CD4-positive, alpha-beta T cell (primary cell): ENCODE data around the gene WARS2. TPM values are rescaled to one million over a fixed set of nuclear protein-coding genes. Genes with fewer than 3 reads are reported as not detected.

Experiments used
- ATAC-seq: fragments of 200-7000 bp; cut with Tn5 transposase; one replicate; pipeline ENCODE4 v1.10.0; 2022; ENCODE audit warnings: mild to moderate bottlenecking; ENCODE audit not compliant: poor library complexity
- CTCF ChIA-PET: fragments of 350-600 bp; sonication (Branson Sonifier 250); formaldehyde crosslinking; loops from one replicate; lab custom pipeline; 2021; ENCODE audit warnings: antibody characterized with exemption, inconsistent platforms; lab: Charles Lee
- POLR2A ChIA-PET: fragments of 350-600 bp; sonication (Branson Sonifier 250); formaldehyde crosslinking; loops from one replicate; lab custom pipeline; 2021; ENCODE audit warnings: antibody characterized with exemption, inconsistent platforms; lab: Charles Lee
- DNase-seq, 14 experiments: peaks; one replicate each; pipeline ENCODE4 v3.0.0-alpha.2; 2013 to 2020; ENCODE audit warnings: mixed read lengths in 2 of 14
- H3K27ac ChIP-seq, 2 donors: one replicate each; pipeline versions ENCODE4 v1.5.1 to v1.7.0; 2013; ENCODE audit warnings: low read length in 2 of 2, low read depth in 1 of 2, mild to moderate bottlenecking in 1 of 2
- H3K27me3 ChIP-seq, 2 experiments: 1 replicate in 1 of 2; 2 replicates in 1 of 2; pipeline versions ENCODE4 v1.6.1 to v1.7.0; 2013; ENCODE audit warnings: low read length in 2 of 2, control low read depth in 1 of 2, mild to moderate bottlenecking in 1 of 2, moderate library complexity in 1 of 2; ENCODE audit not compliant: insufficient read depth in 2 of 2, control insufficient read depth in 1 of 2
- H3K36me3 ChIP-seq: one replicate; pipeline ENCODE4 v1.6.1; 2013; ENCODE audit warnings: low read length, control low read depth; ENCODE audit not compliant: insufficient read depth
- H3K4me1 ChIP-seq: one replicate; pipeline ENCODE4 v1.6.1; 2013; ENCODE audit warnings: low read length, control low read depth; ENCODE audit not compliant: insufficient read depth
- H3K4me3 ChIP-seq: one replicate; pipeline ENCODE4 v1.5.1; 2013; ENCODE audit warnings: mild to moderate bottlenecking, low read length, moderate library complexity
- H3K9me3 ChIP-seq, 2 experiments: 1 replicate in 1 of 2; 2 replicates in 1 of 2; pipeline versions ENCODE4 v1.6.1 to v1.7.0; 2013; ENCODE audit warnings: low read length in 2 of 2, mild to moderate bottlenecking in 2 of 2, control low read depth in 1 of 2, moderate library complexity in 1 of 2; ENCODE audit not compliant: control insufficient read depth in 1 of 2, insufficient read depth in 1 of 2
- H3K27ac Mint-ChIP-seq: one replicate; pipeline ENCODE4 v1.8.0; 2020; ENCODE audit warnings: mixed read lengths
- H3K27me3 Mint-ChIP-seq: one replicate; pipeline ENCODE4 v1.8.0; 2021; ENCODE audit warnings: mixed read lengths
- H3K36me3 Mint-ChIP-seq: one replicate; pipeline ENCODE4 v1.8.0; 2021; ENCODE audit warnings: low read depth, mixed read lengths
- H3K4me1 Mint-ChIP-seq: one replicate; pipeline ENCODE4 v1.8.0; 2021; ENCODE audit warnings: low read depth, mixed read lengths
- H3K4me3 Mint-ChIP-seq: one replicate; pipeline ENCODE4 v1.8.0; 2020; ENCODE audit warnings: mild to moderate bottlenecking, mixed read lengths
- H3K9me3 Mint-ChIP-seq: one replicate; pipeline ENCODE4 v1.8.0; 2020; ENCODE audit warnings: mixed read lengths
- CTCF ChIP-seq: fragments of 200-600 bp; IDR thresholded peaks from one replicate; pipeline ENCODE4 v1.8.0; 2022; ENCODE audit warnings: antibody characterized with exemption, mild to moderate bottlenecking
- intact Hi-C, 2 experiments: fragments of 100-400 bp; cut with DNase I in 1 of 2; cut with micrococcal nuclease in 1 of 2; formaldehyde crosslinking; loops; one replicate each; pipeline versions ENCODE4 v1.15.1 to v1.9.0; 2023 to 2025; cut with DNase I, micrococcal nuclease
- total RNA-seq, 174 experiments: library from RNA in 2 of 174; stranded (reverse) in 2 of 174; gene quantifications; one replicate each; pipeline ENCODE4 v1.2.3 and lab custom pipeline; 2021 to 2026

WARS2 gene
- total RNA-seq, 2 experiments from 2014 or later: 15.8 to 16.5 TPM

GRCh38 chr1:119097380-119097779 is 43.1 kb downstream of the WARS2 start:
- ATAC-seq (no peak), DNase-seq (no peak)
- Histone ChIP-seq H3K36me3 (no peaks in the 10 kb centered on the region), H3K4me3 (no peak overlapping the region), H3K4me1 (no peaks in the 10 kb centered on the region), H3K27me3 (no peaks in the 10 kb centered on the region), H3K9me3 (peaks cover 0 to 3% of the 10 kb centered on the region in 2 experiments), H3K27ac (no peak overlapping the region)
- Mint-ChIP-seq H3K4me1 (no peaks in the 10 kb centered on the region), H3K4me3 (no peak overlapping the region), H3K9me3 (peaks cover 6% of the 10 kb centered on the region), H3K27ac (no peak overlapping the region), H3K36me3 (peaks cover 33% of the 10 kb centered on the region), H3K27me3 (no peaks in the 10 kb centered on the region)
- no peak for TF ChIP-seq CTCF
- POLR2A ChIA-PET: no interaction called here
- CTCF ChIA-PET: no interaction called here
- intact Hi-C loops: no loop called here

GRCh38 chr1:119093721-119094120 is 46.7 kb downstream of the WARS2 start:
- Histone ChIP-seq H3K9me3 (peaks cover 7 to 11% of the 10 kb centered on the region in 2 experiments), H3K4me3 (no peak overlapping the region), H3K36me3 (no peaks in the 10 kb centered on the region), H3K27me3 (no peaks in the 10 kb centered on the region), H3K4me1 (no peaks in the 10 kb centered on the region), H3K27ac (no peak overlapping the region)
- H3K4me3 Mint-ChIP-seq: no peak overlapping the region
- CTCF ChIA-PET: interaction anchor here (0.9 kb wide), 1 partner anchor 27 kb away, joined by 6 read pairs; no protein-coding TSS in a partner anchor
- POLR2A ChIA-PET: no interaction called here
- no peaks in the 10 kb centered on the region for H3K4me1 Mint-ChIP-seq
- no peak overlapping the region for H3K27ac Mint-ChIP-seq
- peaks cover 46% of the 10 kb centered on the region for H3K36me3 Mint-ChIP-seq
- intact Hi-C loops: no loop called here
- no peak for TF ChIP-seq CTCF
- H3K27me3 Mint-ChIP-seq: no peaks in the 10 kb centered on the region
- no peak for DNase-seq
- ATAC-seq: no peak
- H3K9me3 Mint-ChIP-seq: peaks cover 3% of the 10 kb centered on the region

- intact Hi-C loops: no loop called here
- peaks cover 48% of the 10 kb centered on the region for H3K36me3 Mint-ChIP-seq
- TF ChIP-seq CTCF: no peak
- Histone ChIP-seq H3K4me3 (no peak overlapping the region), H3K9me3 (peaks cover 7 to 11% of the 10 kb centered on the region in 2 experiments), H3K27me3 (no peaks in the 10 kb centered on the region), H3K4me1 (no peaks in the 10 kb centered on the region), H3K36me3 (no peaks in the 10 kb centered on the region), H3K27ac (no peak overlapping the region)
- ChIA-PET CTCF (no interaction called here), POLR2A (no interaction called here)
- DNase-seq (no peak), ATAC-seq (no peak)
- H3K4me3 Mint-ChIP-seq: no peak overlapping the region
- no peak overlapping the region for H3K27ac Mint-ChIP-seq
- H3K4me1 Mint-ChIP-seq: peaks cover 5% of the 10 kb centered on the region
- H3K9me3 Mint-ChIP-seq: peaks cover 4% of the 10 kb centered on the region
- no peaks in the 10 kb centered on the region for H3K27me3 Mint-ChIP-seq
Observed at GRCh38 chr1:119091618-119092017, 48.8 kb downstream of the WARS2 start.
